ENCODE results near the gene ITPR1. TPM values are rescaled to one million over a fixed set of nuclear protein-coding genes. Genes with fewer than 3 reads are reported as not detected.

ITPR1 gene
- total and polyA plus RNA-seq, 2 of the 4 experiments (the other 2 are of a cell fraction): 1.8 to 5.7 TPM

- BruUV-seq (replicated peaks): no TSS peak
- Histone ChIP-seq H3K4ac (ENCODE audit: low read depth, low read length) (no peak overlapping the region), H3K14ac (replicated peaks; ENCODE audit: low read depth, low read length) (no peak overlapping the region), H2AFZ (replicated peaks; ENCODE audit: low read length, poor library complexity) (no peak overlapping the region), H2AK5ac (ENCODE audit: low read depth, low read length) (no peak overlapping the region), H2BK20ac (ENCODE audit: low read depth, low read length) (no peak overlapping the region), H3K9me1 (ENCODE audit: insufficient read depth, low read length) (no peaks in the 10 kb centered on the region), H3K56ac (ENCODE audit: extremely low read depth, insufficient read depth, low read length) (no peak overlapping the region), H4K91ac (ENCODE audit: insufficient read depth, low read depth, low read length) (no peak overlapping the region), H4K8ac (ENCODE audit: low read depth in 2 of 2, low read length in 2 of 2) (no peak overlapping the region), H3K9me3 (ENCODE audit: control insufficient read depth, insufficient read depth, low read length) (no peaks in the 10 kb centered on the region), H2BK15ac (ENCODE audit: low read depth, low read length) (no peak overlapping the region), H3K27me3 (ENCODE audit: control insufficient read depth, insufficient read depth, low read length) (peaks cover 2% of the 10 kb centered on the region; the same call in 1 of the 2 replicates), H4K20me1 (ENCODE audit: insufficient read depth, low read length) (no peaks in the 10 kb centered on the region), H3K4me3 (ENCODE audit: insufficient read depth, low read depth, low read length) (no peak overlapping the region), H3K79me1 (ENCODE audit: low read depth in 1 of 2, low read length in 2 of 2) (no peaks in the 10 kb centered on the region), H2AK9ac (replicated peaks; ENCODE audit: low read depth, low read length, poor library complexity) (no peak overlapping the region), H3K23ac (ENCODE audit: low read depth, low read length) (no peak overlapping the region), H3K18ac (ENCODE audit: low read depth, low read length) (no peak overlapping the region), H3K4me2 (ENCODE audit: low read depth, low read length) (no peak overlapping the region), H2BK120ac (ENCODE audit: low read depth, low read length) (no peak overlapping the region), H2BK5ac (ENCODE audit: low read depth, low read length, poor library complexity, severe bottlenecking) (no peak overlapping the region), H3K4me1 (ENCODE audit: control insufficient read depth, insufficient read depth, low read length) (no peaks in the 10 kb centered on the region), H3K9ac (ENCODE audit: low read depth, low read length) (no peak overlapping the region), H3K27ac (ENCODE audit: insufficient read depth, low read length) (no peak overlapping the region), H3K36me3 (ENCODE audit: control insufficient read depth, insufficient read depth, low read length) (no peaks in the 10 kb centered on the region), H4K5ac (ENCODE audit: low read depth, low read length) (no peak overlapping the region)
- TF ChIP-seq CHD1 (IDR thresholded peaks at IDR 0.05; ENCODE audit: low read depth, low read length) (no peak), MXI1 (IDR thresholded peaks at IDR 0.05; ENCODE audit: borderline replicate concordance, low read depth, low read length) (no peak), BHLHE40 (IDR thresholded peaks at IDR 0.05; ENCODE audit: low read depth, low read length) (no peak), USF2 (IDR thresholded peaks at IDR 0.05; ENCODE audit: low read depth, low read length) (no peak), SMC3 (IDR thresholded peaks at IDR 0.05; ENCODE audit: low read depth, low read length) (no peak), RCOR1 (IDR thresholded peaks at IDR 0.05; ENCODE audit: insufficient replicate concordance, low read length) (no peak), MAFK (IDR thresholded peaks at IDR 0.05; ENCODE audit: low read depth, low read length) (no peak), FOS (IDR thresholded peaks at IDR 0.05; ENCODE audit: low read depth, low read length) (no peak)
- TF ChIP-seq, protein P1, sequence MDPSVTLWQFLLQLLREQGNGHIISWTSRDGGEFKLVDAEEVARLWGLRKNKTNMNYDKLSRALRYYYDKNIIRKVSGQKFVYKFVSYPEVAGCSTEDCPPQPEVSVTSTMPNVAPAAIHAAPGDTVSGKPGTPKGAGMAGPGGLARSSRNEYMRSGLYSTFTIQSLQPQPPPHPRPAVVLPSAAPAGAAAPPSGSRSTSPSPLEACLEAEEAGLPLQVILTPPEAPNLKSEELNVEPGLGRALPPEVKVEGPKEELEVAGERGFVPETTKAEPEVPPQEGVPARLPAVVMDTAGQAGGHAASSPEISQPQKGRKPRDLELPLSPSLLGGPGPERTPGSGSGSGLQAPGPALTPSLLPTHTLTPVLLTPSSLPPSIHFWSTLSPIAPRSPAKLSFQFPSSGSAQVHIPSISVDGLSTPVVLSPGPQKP (IDR thresholded peaks at IDR 0.05; ENCODE audit: borderline replicate concordance, low read depth, low read length): no peak
- ATAC-seq (ENCODE audit: low read depth): no peak
- CTCF ChIA-PET: no interaction called here
- no peak for DNase-seq
- POLR2A ChIA-PET (ENCODE audit: unreplicated experiment): no interaction called here
- in situ Hi-C loops (cut with MboI; ENCODE audit: low sequenced_read_pairs): no loop called here
- dilution Hi-C loops (cut with HindIII; ENCODE audit: low sequenced_read_pairs, unreplicated experiment): no loop called here
- no CpG with 5 or more reads among the region's 3 CpGs for WGBS, 2 experiments (ENCODE audit: extremely low coverage in 2 of 2, insufficient read length in 1 of 2)
- intact Hi-C loops (cut with micrococcal nuclease): no loop called here
These were observed 120.2 kb downstream of the ITPR1 start for GRCh38 chr3:4613366-4613765.
